ENCODE measurements around the gene ANKRD24.

The ANKRD24 gene

GRCh38 chr19:4161415-4162077 lies 20.9 kb upstream of the ANKRD24 start:
- Histone ChIP-seq H4K20me1 (ENCODE audit: control insufficient read depth, insufficient read depth, low read depth, low read length) (no peaks in the 10 kb centered on the region), H3K27me3 (ENCODE audit: control insufficient read depth, low read length) (0 out of 2 replicates have a peak, but pooled peaks cover 2% of the 10 kb centered on the region), H3K9me2 (replicated peaks; ENCODE audit: control insufficient read depth, low read length) (no peaks in the 10 kb centered on the region), H3K9me3 (ENCODE audit: control insufficient read depth, insufficient read depth, low read length) (no peaks in the 10 kb centered on the region), H3K4me1 (ENCODE audit: control insufficient read depth, low read length) (no peaks in the 10 kb centered on the region), H3K79me2 (ENCODE audit: control insufficient read depth, low read length) (no peaks in the 10 kb centered on the region), H3K4me3 (ENCODE audit: low read length) (no peak overlapping the region), H3F3A (ENCODE audit: control insufficient read depth, insufficient read depth) (no peaks in the 10 kb centered on the region), H3K36me3 (ENCODE audit: control insufficient read depth, low read length) (no peaks in the 10 kb centered on the region), H3K4me2 (ENCODE audit: low read length) (no peak overlapping the region), H3K27ac (ENCODE audit: low read depth, low read length) (no peak overlapping the region)
- no peak for TF ChIP-seq CTCF (IDR thresholded peaks at IDR 0.05; ENCODE audit: low read depth, low read length, poor library complexity, severe bottlenecking)
- TF ChIP-seq EZH2phosphoT487 (IDR thresholded peaks at IDR 0.05; ENCODE audit: borderline replicate concordance, low read length): no peak

- Histone ChIP-seq H3F3A (ENCODE audit: control insufficient read depth, insufficient read depth) (no peaks in the 10 kb centered on the region), H3K4me3 (ENCODE audit: low read length) (no peak overlapping the region), H3K79me2 (ENCODE audit: control insufficient read depth, low read length) (no peaks in the 10 kb centered on the region), H3K9me3 (ENCODE audit: control insufficient read depth, insufficient read depth, low read length) (no peaks in the 10 kb centered on the region), H3K36me3 (ENCODE audit: control insufficient read depth, low read length) (no peaks in the 10 kb centered on the region), H4K20me1 (ENCODE audit: control insufficient read depth, insufficient read depth, low read depth, low read length) (no peaks in the 10 kb centered on the region), H3K9me2 (replicated peaks; ENCODE audit: control insufficient read depth, low read length) (no peaks in the 10 kb centered on the region), H3K27ac (ENCODE audit: low read depth, low read length) (no peak overlapping the region), H3K4me1 (ENCODE audit: control insufficient read depth, low read length) (no peaks in the 10 kb centered on the region), H3K27me3 (ENCODE audit: control insufficient read depth, low read length) (no peaks in the 10 kb centered on the region), H3K4me2 (ENCODE audit: low read length) (no peak overlapping the region)
- no peak for TF ChIP-seq CTCF (IDR thresholded peaks at IDR 0.05; ENCODE audit: low read depth, low read length, poor library complexity, severe bottlenecking)
- TF ChIP-seq EZH2phosphoT487 (IDR thresholded peaks at IDR 0.05; ENCODE audit: borderline replicate concordance, low read length): no peak
Observed at GRCh38 chr19:4164262-4164661, 18.2 kb upstream of the ANKRD24 start.

GRCh38 chr19:4171676-4172075 lies 10.8 kb upstream of the ANKRD24 start:
- no peaks in the 10 kb centered on the region for H3K36me3 ChIP-seq (ENCODE audit: control insufficient read depth, low read length)
- no peaks in the 10 kb centered on the region; the same call in 1 of the 2 replicates for H4K20me1 ChIP-seq (ENCODE audit: control insufficient read depth, insufficient read depth, low read depth, low read length)

More at GRCh38 chr19:4171676-4172075, 10.8 kb upstream of the ANKRD24 start:
- Histone ChIP-seq H3F3A (ENCODE audit: control insufficient read depth, insufficient read depth) (no peaks in the 10 kb centered on the region), H3K4me1 (ENCODE audit: control insufficient read depth, low read length) (no peaks in the 10 kb centered on the region), H3K9me2 (replicated peaks; ENCODE audit: control insufficient read depth, low read length) (no peaks in the 10 kb centered on the region), H3K27ac (ENCODE audit: low read depth, low read length) (no peak overlapping the region), H3K4me3 (ENCODE audit: low read length) (no peak overlapping the region), H3K27me3 (ENCODE audit: control insufficient read depth, low read length) (no peaks in the 10 kb centered on the region; the same call in 1 of the 2 replicates), H3K4me2 (ENCODE audit: low read length) (no peak overlapping the region), H3K79me2 (ENCODE audit: control insufficient read depth, low read length) (no peaks in the 10 kb centered on the region), H3K9me3 (ENCODE audit: control insufficient read depth, insufficient read depth, low read length) (no peaks in the 10 kb centered on the region)
- no peak for TF ChIP-seq CTCF (IDR thresholded peaks at IDR 0.05; ENCODE audit: low read depth, low read length, poor library complexity, severe bottlenecking)
- TF ChIP-seq EZH2phosphoT487 (IDR thresholded peaks at IDR 0.05; ENCODE audit: borderline replicate concordance, low read length): no peak

Measured in DOHH2 (cell line).